NCI-H2227 treated with DMSO at 0.1 percent for 48 hours (cell line): ENCODE results near the gene TRABD2B.

Experiments used
- DNase-seq: peaks from one replicate; lab custom pipeline; 2025; lab: John Stamatoyannopoulos, UW

The TRABD2B gene

GRCh38 chr1:47725000-47725473 is 272.1 kb downstream of the TRABD2B start:
- no peak for DNase-seq

GRCh38 chr1:47724432-47724999 is 272.7 kb downstream of the TRABD2B start:
- no peak for DNase-seq

- no peak for DNase-seq
These were observed 274.1 kb downstream of the TRABD2B start for GRCh38 chr1:47722909-47723580.

GRCh38 chr1:47722101-47722500 is 275.1 kb downstream of the TRABD2B start:
- no peak for DNase-seq

GRCh38 chr1:47720111-47720510 is 277.1 kb downstream of the TRABD2B start:
- no peak for DNase-seq

GRCh38 chr1:47717341-47717740 is 279.8 kb downstream of the TRABD2B start:
- DNase-seq, result no peak

GRCh38 chr1:47713975-47714767 is 283.0 kb downstream of the TRABD2B start:
- no peak for DNase-seq

- no peak for DNase-seq
These were observed 283.7 kb downstream of the TRABD2B start for GRCh38 chr1:47713333-47713953.

- no peak for DNase-seq
These were observed 284.4 kb downstream of the TRABD2B start for GRCh38 chr1:47712596-47713299.

GRCh38 chr1:47711848-47712492 is 285.2 kb downstream of the TRABD2B start:
- DNase-seq, result no peak

GRCh38 chr1:47711184-47711847 is 285.9 kb downstream of the TRABD2B start:
- no peak for DNase-seq
